Measurements from ENCODE around the gene COMMD1. TPM values are rescaled to one million over a fixed set of nuclear protein-coding genes. Genes with fewer than 3 reads are reported as not detected.

Gene COMMD1
- total and polyA plus RNA-seq, 10 donors, result 23.9 to 40.1 (median 35.0) TPM

DNA sequence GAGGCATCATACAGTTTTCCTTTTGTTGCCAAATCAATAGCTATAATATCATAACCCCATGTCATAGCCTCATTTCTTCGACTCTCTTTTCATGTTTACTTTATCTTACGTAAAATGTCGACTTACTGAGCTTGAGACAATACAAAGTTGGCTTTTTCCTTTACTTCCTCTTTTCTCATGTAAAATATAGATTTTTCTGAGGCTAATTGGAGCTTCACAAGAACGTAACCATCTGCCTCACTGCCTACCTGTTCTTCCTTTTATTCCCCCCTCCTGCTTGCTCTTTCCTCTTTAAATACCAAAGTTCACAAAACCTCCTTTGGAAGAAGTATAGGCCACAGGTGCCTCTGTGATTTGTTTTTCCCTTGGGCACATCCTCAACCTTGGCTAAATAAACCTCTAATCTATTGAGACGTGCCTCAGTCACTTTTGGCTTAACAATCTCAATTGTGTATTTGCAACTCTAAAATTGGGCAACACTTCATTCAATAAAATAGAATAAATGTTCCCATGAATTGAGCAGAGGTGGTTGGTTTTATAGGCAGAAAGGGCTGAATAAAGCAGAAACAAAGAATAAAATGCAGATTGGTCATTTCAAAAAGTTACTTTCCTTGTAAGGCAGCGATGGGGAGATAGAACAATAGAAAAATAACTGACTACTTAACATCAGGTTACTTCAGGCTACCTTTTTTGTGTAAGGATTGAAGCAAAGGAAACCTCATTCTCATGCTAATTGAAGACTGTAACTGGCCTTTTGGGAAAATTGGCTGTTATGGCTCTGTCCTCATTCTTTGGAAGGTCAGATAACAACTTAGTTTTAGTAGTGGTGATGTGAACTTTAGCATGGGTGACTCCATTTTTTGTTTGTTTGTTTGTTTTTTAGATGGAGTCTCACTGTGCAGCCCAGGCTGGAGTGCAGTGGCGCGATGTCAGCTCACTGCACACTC is 21.3 kb downstream of the COMMD1 start:
- H3K27ac ChIP-seq, result no peak overlapping the region
- intact Hi-C loops (cut with DNase I; ENCODE audit: low total_unique reads), result no loop called here
- no peaks in the 10 kb centered on the region for H3K4me1 ChIP-seq
- peaks cover 0 to 28% (median 0%) of the 10 kb centered on the region in 6 donors for H3K36me3 ChIP-seq
- WGBS, 5 donors, result 66 to 79% (median 76%) methylated on average over 8 of the region's 8 CpGs
- H3K9me3 ChIP-seq, result peaks cover 0 to under 1% (median 0%) of the 10 kb centered on the region in 8 donors
- H3K27me3 ChIP-seq (replicated peaks in 1 of 7), result no peaks in the 10 kb centered on the region
- H3K4me3 ChIP-seq, result no peak overlapping the region
- DNase-seq, result no peak
- TF ChIP-seq POLR2AphosphoS5 (IDR thresholded peaks at IDR 0.05), result no peak
- no peak for TF ChIP-seq POLR2A (IDR thresholded peaks at IDR 0.05)
- TF ChIP-seq CTCF (IDR thresholded peaks at IDR 0.05 in 8 of 11, conservative IDR thresholded peaks at IDR 0.05 in 3 of 11), result no peak

DNA sequence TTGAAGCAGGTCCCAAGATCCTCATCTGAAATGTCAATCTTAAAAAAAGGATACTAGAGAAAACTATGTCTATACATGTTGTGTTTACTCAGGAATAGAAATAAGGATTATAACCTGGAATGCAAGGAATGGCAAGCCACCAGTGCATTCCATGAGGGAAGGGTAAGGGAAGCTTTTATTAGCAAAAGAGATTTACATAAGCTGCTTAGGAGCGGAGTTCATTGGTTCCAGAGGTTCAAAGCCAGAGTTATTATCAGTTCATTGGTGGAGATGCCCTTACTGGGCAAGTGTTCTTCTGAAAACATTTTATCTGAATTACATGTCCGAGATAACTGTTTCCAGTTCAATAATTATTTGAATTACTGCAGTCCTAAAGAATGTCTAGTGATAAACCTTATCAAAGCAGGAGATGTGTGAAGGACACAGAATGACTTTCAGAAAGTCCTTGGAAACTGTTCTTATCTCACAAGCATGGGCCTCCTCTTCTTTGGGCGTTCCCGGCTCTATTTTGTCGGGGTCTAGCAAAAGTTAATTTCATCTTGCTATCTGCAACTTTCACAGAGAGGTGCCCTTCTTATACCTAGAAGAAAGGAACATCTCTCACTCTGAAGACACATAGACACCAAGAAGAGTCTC is 23.5 kb downstream of the COMMD1 start:
- intact Hi-C loops (cut with DNase I; ENCODE audit: low total_unique reads), result no loop called here
- Histone ChIP-seq H3K4me3 (no peak overlapping the region), H3K4me1 (no peaks in the 10 kb centered on the region), H3K27me3 (replicated peaks in 1 of 7) (no peaks in the 10 kb centered on the region), H3K27ac (no peak overlapping the region), H3K9me3 (peaks cover 0 to 16% (median 7%) of the 10 kb centered on the region in 8 donors), H3K36me3 (peaks cover 0 to 40% (median 0%) of the 10 kb centered on the region in 6 donors)
- 73 to 81% (median 79%) methylated on average over 5 of the region's 5 CpGs for WGBS, 5 donors
- TF ChIP-seq CTCF (IDR thresholded peaks at IDR 0.05 in 8 of 11, conservative IDR thresholded peaks at IDR 0.05 in 3 of 11) (no peak), POLR2A (IDR thresholded peaks at IDR 0.05) (no peak), POLR2AphosphoS5 (IDR thresholded peaks at IDR 0.05) (no peak)
- no peak for DNase-seq

- Histone ChIP-seq H3K9me3 (peaks cover 0 to 13% (median 7%) of the 10 kb centered on the region in 8 donors), H3K4me3 (no peak overlapping the region), H3K4me1 (peaks cover 0 to 5% (median 0%) of the 10 kb centered on the region in 6 donors), H3K27ac (no peak overlapping the region), H3K36me3 (peaks cover 0 to 32% (median 0%) of the 10 kb centered on the region in 6 donors), H3K27me3 (replicated peaks in 1 of 7) (no peaks in the 10 kb centered on the region)
- intact Hi-C loops (cut with DNase I; ENCODE audit: low total_unique reads), result no loop called here
- no peak for DNase-seq
- TF ChIP-seq CTCF (IDR thresholded peaks at IDR 0.05 in 8 of 11, conservative IDR thresholded peaks at IDR 0.05 in 3 of 11) (no peak), POLR2A (IDR thresholded peaks at IDR 0.05) (no peak), POLR2AphosphoS5 (IDR thresholded peaks at IDR 0.05) (no peak)
- WGBS, 5 donors, result 69 to 91% (median 83%) methylated on average over 3 of the region's 3 CpGs
Observed at GRCh38 chr2:61937098-61937497, 31.6 kb downstream of the COMMD1 start.

DNA sequence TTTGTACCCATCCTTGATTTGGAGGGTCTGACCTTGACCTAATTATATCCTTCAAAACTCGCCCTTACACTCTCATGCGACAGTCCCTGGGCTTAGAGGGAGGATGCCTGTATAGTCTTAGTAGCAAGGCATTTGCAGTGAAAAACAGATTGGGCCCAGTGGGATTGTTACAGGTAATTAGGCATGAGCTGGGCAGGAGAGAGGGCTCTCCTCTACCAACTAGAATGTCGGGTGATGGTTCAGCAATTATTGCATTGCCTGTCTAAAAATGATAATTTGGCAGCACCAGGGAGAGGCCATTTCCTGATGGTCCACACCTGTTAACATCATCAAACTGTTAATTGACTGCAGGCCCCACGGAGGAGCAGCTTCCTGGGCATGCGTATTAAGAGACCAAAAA is 32.4 kb downstream of the COMMD1 start:
- no peaks in the 10 kb centered on the region for H3K27me3 ChIP-seq (replicated peaks in 1 of 7)
- no peak for DNase-seq
- H3K4me1 ChIP-seq, result peaks cover 0 to 5% (median 0%) of the 10 kb centered on the region in 6 donors
- no peak for TF ChIP-seq POLR2A (IDR thresholded peaks at IDR 0.05)
- no peak for TF ChIP-seq POLR2AphosphoS5 (IDR thresholded peaks at IDR 0.05)
- no peak for TF ChIP-seq CTCF (IDR thresholded peaks at IDR 0.05 in 8 of 11, conservative IDR thresholded peaks at IDR 0.05 in 3 of 11)
- no peak overlapping the region for H3K27ac ChIP-seq
- intact Hi-C loops (cut with DNase I; ENCODE audit: low total_unique reads), result no loop called here
- H3K36me3 ChIP-seq, result peaks cover 0 to 28% (median 0%) of the 10 kb centered on the region in 6 donors
- no peak overlapping the region for H3K4me3 ChIP-seq
- H3K9me3 ChIP-seq, result peaks cover 0 to 5% (median 2%) of the 10 kb centered on the region in 8 donors
- 56 to 72% (median 68%) methylated on average over 5 of the region's 5 CpGs for WGBS, 5 donors
